GM12865 (cell line): ENCODE measurements around the gene AADACL2.
"Not testable (repeated sequence)": the region's sequence is repeated elsewhere in the genome, so short reads cannot be mapped to it uniquely, and the experiment has no call there.

ENCODE experiments used
- DNase-seq: peaks from one replicate; pipeline ENCODE4 v3.0.0; 2010; ENCODE audit warnings: low read depth
- H3K4me3 ChIP-seq: 2 replicates; pipeline ENCODE4 v1.5.1; 2011; ENCODE audit warnings: mild to moderate bottlenecking, low read depth, low read length, control low read depth
- TF ChIP-seq, protein P1 (sequence below): IDR thresholded peaks from 2 replicates; pipeline ENCODE4 v1.5.1; 2011; ENCODE audit warnings: low read length, control low read depth, low read depth, inconsistent platforms; ENCODE audit not compliant: insufficient read depth; ENCODE audit errors: missing control alignments

Gene AADACL2

GRCh38 chr3:151761581-151761980 is 27.9 kb downstream of the AADACL2 start:
- no peak for DNase-seq
- no peak overlapping the region for H3K4me3 ChIP-seq
- TF ChIP-seq, protein P1, sequence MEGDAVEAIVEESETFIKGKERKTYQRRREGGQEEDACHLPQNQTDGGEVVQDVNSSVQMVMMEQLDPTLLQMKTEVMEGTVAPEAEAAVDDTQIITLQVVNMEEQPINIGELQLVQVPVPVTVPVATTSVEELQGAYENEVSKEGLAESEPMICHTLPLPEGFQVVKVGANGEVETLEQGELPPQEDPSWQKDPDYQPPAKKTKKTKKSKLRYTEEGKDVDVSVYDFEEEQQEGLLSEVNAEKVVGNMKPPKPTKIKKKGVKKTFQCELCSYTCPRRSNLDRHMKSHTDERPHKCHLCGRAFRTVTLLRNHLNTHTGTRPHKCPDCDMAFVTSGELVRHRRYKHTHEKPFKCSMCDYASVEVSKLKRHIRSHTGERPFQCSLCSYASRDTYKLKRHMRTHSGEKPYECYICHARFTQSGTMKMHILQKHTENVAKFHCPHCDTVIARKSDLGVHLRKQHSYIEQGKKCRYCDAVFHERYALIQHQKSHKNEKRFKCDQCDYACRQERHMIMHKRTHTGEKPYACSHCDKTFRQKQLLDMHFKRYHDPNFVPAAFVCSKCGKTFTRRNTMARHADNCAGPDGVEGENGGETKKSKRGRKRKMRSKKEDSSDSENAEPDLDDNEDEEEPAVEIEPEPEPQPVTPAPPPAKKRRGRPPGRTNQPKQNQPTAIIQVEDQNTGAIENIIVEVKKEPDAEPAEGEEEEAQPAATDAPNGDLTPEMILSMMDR = no peak

GRCh38 chr3:151764699-151765098 is 31.0 kb downstream of the AADACL2 start:
- not testable (repeated sequence) for H3K4me3 ChIP-seq, DNase-seq

DNA sequence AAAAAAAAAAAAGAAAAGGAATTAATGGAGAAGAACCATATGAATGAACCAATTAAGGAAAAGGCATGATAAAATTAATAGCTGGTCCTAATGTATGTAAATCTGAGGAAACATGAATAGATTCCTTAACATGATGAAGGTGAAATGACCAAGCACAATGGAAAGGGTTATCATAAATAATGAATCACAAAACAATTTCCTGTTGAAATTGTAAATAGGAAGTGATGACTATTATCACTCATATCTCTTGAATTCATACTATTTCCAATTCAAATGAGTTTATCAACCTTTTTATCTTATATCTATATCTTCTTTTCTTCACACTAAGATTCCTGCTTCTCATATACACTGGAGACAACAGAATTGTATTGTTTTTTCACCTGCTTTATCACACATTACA is 32.0 kb downstream of the AADACL2 start:
- TF ChIP-seq, protein P1 = no peak
- H3K4me3 ChIP-seq = no peak overlapping the region
- DNase-seq = no peak

DNA sequence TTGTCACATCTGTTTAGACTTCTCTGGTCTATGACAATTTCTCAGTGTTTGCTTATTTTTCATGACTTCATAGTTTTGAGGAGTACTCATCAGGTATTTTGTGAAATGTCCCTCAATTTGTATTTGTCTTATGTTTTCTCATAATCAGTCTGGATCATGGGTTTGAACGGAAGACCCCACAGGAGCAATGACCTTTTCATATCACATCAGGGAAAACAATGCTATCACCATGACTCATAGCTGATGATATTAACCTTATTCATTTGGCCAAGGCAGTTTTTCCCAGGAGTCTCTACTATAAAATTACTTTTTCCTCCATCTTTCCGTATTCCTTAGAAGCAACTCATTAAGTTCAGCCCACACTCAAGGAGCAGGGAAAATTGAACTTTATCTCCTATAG is 32.7 kb downstream of the AADACL2 start:
- TF ChIP-seq, protein P1 = no peak
- H3K4me3 ChIP-seq = no peak overlapping the region
- DNase-seq = no peak

DNA sequence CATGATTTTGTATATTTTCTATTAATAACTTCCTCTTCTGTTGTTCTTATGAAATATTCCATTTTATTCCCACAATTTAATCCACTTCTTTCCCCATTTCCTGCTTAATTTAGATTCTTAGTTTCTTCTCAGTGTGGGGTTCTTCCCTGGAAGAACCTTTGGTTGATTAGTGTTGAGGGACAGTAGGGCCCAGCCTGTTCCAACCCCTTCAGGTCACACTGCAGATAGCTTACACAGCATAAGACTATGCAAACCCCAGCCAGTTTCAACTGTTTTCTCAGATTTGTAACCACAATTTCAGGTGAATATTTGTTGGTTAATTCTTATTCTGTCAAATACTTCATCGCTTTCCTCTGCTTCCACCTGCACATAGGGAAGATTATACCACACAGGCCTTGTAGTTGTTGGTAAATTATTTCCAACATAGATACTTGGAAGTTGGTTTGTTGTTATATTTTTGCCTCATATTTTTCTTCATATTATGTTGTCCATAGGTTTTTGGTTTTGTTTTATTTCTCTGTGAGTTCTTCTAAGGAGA is 34.7 kb downstream of the AADACL2 start:
- no peak overlapping the region for H3K4me3 ChIP-seq
- TF ChIP-seq, protein P1 = no peak
- no peak for DNase-seq

DNA sequence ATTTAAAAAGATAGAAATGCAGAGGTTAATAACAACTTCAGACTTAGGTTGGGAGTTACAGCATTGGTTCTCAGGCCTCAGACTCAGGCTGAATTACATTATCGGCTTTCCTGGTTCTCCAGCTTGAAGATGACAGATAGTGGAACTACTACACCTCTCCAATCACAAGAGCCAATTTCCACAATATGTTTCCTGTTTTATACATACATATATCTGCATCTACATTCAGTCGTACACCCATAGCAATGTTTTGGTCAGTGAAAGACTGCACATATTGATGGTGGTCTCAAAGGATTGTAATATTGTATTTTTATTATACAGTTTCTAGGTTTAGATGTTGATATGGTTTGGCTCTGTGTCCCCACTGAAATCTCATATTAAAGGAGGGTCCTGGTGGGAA is 35.4 kb downstream of the AADACL2 start:
- TF ChIP-seq, protein P1 = no peak
- no peak overlapping the region for H3K4me3 ChIP-seq
- DNase-seq = no peak

DNA sequence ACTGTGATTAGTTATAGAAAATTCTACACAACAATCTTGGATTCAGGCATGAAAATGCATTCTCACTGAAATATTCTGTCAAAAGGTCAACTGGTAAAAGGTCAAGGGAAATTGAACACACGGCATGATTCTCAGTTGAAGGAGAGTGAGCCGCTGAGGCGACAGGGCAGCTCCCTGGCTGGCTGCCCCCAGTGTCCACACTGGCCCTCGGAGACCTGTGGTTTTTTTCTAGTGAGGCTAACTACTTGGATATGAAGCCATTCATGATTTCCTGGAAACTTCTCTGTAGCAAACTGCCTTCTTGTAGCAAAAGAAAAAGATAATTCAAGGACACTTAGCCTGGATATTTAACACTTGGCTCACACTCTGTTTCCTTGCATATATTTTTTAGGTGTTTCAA is 37.2 kb downstream of the AADACL2 start:
- DNase-seq = no peak
- no peak overlapping the region for H3K4me3 ChIP-seq
- TF ChIP-seq, protein P1 = no peak
